ENCODE results near the gene BCAP31.
"Not testable (repeated sequence)": the region's sequence is repeated elsewhere in the genome, so short reads cannot be mapped to it uniquely, and the experiment has no call there.

DNA sequence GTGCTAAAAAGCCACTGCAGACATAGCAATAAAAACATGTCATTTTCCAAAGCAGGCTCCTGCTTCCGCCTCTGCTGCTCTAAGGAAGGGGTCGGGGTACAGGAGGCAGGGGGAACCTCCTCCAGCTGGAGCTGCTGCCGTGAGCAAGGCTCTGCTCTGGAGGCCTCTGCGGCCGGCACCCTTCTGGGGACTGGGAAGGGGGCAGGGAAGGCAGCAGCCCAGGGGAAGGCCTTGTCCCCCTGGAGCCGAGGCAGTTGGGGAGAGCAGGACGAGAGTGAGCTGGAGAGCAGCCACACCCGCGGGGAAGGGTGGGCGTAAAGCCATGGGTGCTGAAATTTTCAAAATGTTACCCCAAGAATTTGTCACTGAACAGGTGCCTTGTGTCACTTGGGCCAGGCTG lies 27.6 kb downstream of the BCAP31 start:
- TF ChIP-seq POLR2A (IDR thresholded peaks at IDR 0.05); CTCF (IDR thresholded peaks at IDR 0.05 in 8 of 11, conservative IDR thresholded peaks at IDR 0.05 in 3 of 11): not testable (repeated sequence)
